NOMO-1 treated with dmso at 0.1 percent for 144 hours (cell line): ENCODE data around the gene TSSK2.

ENCODE experiments used
- DNase-seq: peaks from one replicate; lab custom pipeline; 2025; ENCODE audit not compliant: unreplicated experiment; lab: John Stamatoyannopoulos, UW

Gene TSSK2

DNA sequence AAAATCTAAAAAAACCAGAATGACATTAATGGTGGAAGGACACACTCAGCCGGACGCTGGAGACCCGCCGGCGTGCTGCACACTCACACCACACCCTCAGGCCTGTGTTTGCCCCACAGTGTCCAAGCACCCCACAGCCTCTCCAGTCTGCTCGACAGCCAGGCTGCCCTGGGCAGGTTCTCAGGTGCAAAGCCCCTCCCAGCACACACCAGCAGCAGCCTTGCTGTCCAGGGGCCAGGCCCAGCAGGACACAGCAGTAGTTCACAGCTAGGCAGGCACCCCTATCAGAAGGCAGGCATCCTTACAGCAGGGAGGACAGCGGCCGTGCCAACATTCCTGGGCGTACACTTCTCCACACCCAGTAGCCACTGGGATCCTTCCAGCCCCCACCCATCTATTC, 49.1 kb downstream of the TSSK2 start:
- no peak for DNase-seq

DNA sequence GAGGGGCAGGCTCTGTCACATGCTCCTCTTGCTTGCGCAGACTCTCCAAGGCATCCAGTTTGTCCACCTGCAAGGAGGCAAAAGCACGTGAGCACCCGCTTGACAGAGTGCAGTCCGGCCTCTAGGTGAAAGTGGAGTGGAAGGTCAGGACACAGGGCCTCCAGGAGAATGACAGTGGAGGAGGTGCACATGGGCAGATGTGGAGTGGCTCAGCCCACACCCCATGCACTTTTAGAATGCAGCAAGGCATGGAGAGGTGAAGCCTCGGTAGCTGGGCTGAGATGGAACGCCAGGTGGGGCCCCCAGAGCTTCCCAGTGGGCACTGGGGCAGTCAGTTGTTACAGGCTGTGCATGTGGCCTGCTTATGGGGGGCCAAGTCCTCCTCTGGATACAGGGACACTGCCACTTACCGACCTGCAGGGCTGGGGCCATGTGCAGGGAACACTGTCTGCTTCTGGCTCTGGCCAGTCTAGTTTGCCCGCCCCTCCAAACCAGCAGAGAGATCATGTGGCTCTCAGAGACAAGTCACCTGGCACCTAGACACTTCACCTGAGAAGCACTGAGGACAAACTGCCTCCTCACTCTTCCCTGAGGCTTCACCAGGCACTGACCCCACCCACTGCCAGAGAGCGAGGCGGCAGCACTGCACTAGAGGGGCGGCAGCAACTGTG, 49.8 kb downstream of the TSSK2 start:
- no peak for DNase-seq

DNA sequence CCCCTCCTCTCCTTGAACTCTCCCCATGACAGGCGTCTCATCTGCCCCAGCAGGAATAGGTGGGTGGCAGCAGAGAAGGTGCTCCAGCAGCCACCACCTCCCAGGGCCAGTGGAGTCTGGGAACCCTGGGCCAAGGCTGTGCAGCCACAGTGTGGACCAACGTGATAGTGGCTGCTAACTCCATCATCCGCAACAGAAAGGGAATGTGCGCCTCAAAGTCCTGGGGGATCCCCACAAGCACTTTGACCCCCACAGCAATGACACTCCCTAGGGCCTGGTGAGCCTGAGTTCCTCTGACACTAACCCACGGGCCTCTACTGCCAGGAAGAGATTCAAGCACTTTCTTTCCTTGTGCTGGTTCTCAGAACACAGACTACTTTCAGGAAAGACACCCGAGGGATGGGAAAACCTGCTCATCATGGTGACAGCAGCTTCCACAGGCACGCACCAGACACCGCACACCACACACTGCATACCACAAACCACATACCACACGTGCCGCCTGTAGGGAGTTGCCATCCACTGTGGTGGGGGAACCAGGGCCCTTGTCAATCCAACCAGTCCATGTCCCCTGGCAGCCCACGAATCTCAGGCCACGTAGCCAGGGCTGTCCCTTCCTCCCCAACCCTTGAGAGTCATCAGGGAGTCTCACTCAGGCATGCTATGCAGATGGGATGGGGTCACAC, 50.8 kb downstream of the TSSK2 start:
- DNase-seq: no peak
